ENCODE measurements around the gene ANAPC2. TPM values are rescaled to one million over a fixed set of nuclear protein-coding genes. Genes with fewer than 3 reads are reported as not detected.

The ANAPC2 gene
- polyA plus RNA-seq, 1 donor, result 36.3 TPM

DNA sequence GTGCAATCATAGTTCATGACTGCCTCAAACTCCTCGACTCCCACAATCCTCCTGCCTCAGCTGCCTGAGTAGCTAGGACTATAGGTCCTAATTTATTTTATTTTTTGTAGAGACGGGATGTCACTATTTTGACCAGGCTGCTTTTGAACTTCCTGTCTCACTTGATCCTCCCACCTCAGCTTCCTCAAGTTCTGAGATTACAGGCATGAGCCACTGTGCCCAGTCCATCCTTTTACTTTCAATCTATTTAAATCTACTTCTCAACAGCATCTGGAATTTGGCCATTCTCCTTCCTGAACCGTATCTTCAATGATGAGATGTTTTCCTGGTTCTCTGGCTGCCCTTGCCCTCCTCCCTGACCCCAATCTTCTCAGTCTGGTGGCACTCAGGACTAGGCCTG is 61.6 kb downstream of the ANAPC2 start:
- no peak for DNase-seq

Other genes starting within 250 kb of the ANAPC2 start
- 45.6 TPM for gene FBXW5, start 243.8 kb downstream of the ANAPC2 start, polyA plus RNA-seq (ENCODE audit: insufficient read length)
- gene C8G, start 243.3 kb downstream of the ANAPC2 start, polyA plus RNA-seq (ENCODE audit: insufficient read length), result 0.90 TPM
- 0.67 TPM for gene LCN12, start 236.3 kb downstream of the ANAPC2 start, polyA plus RNA-seq (ENCODE audit: insufficient read length)
- 24.2 TPM for gene PTGDS, start 211.1 kb downstream of the ANAPC2 start, polyA plus RNA-seq (ENCODE audit: insufficient read length)
- gene LCNL1, start 205.6 kb downstream of the ANAPC2 start, polyA plus RNA-seq (ENCODE audit: insufficient read length), result 0.85 TPM
- 23.9 TPM for gene PAXX, start 196.1 kb downstream of the ANAPC2 start, polyA plus RNA-seq (ENCODE audit: insufficient read length)
- gene CLIC3, start 192.0 kb downstream of the ANAPC2 start, polyA plus RNA-seq (ENCODE audit: insufficient read length), result 0.54 TPM
- 18.4 TPM for gene ABCA2, start 160.3 kb downstream of the ANAPC2 start, polyA plus RNA-seq (ENCODE audit: insufficient read length)
- 0.10 TPM for gene FUT7, start 156.5 kb downstream of the ANAPC2 start, polyA plus RNA-seq (ENCODE audit: insufficient read length)
- 44.1 TPM for gene NPDC1, start 142.4 kb downstream of the ANAPC2 start, polyA plus RNA-seq (ENCODE audit: insufficient read length)
- 11.0 TPM for gene ENTPD2, start 134.5 kb downstream of the ANAPC2 start, polyA plus RNA-seq (ENCODE audit: insufficient read length)
- 3.9 TPM for gene SAPCD2, start 118.0 kb downstream of the ANAPC2 start, polyA plus RNA-seq (ENCODE audit: insufficient read length)
- gene UAP1L1, start 111.0 kb downstream of the ANAPC2 start, polyA plus RNA-seq (ENCODE audit: insufficient read length), result 2.5 TPM
- gene MAN1B1, start 101.6 kb downstream of the ANAPC2 start, polyA plus RNA-seq (ENCODE audit: insufficient read length), result 43.6 TPM
- 30.0 TPM for gene DPP7, start 73.8 kb downstream of the ANAPC2 start, polyA plus RNA-seq (ENCODE audit: insufficient read length)
- not detected for gene GRIN1, start 49.4 kb downstream of the ANAPC2 start, polyA plus RNA-seq (ENCODE audit: insufficient read length)
- gene LRRC26, start 18.5 kb downstream of the ANAPC2 start, polyA plus RNA-seq (ENCODE audit: insufficient read length), result not detected
- gene TMEM210, start 16.5 kb downstream of the ANAPC2 start, polyA plus RNA-seq (ENCODE audit: insufficient read length), result not detected
- gene SSNA1, start 116 bp upstream of the ANAPC2 start, polyA plus RNA-seq (ENCODE audit: insufficient read length), result 66.5 TPM
- 14.0 TPM for gene TPRN, start 12.2 kb upstream of the ANAPC2 start, polyA plus RNA-seq (ENCODE audit: insufficient read length)
- 36.1 TPM for gene TMEM203, start 17.1 kb upstream of the ANAPC2 start, polyA plus RNA-seq (ENCODE audit: insufficient read length)
- gene NDOR1, start 17.1 kb upstream of the ANAPC2 start, polyA plus RNA-seq (ENCODE audit: insufficient read length), result 10.5 TPM
- gene RNF208, start 33.7 kb upstream of the ANAPC2 start, polyA plus RNA-seq (ENCODE audit: insufficient read length), result 4.2 TPM
- 2.5 TPM for gene CYSRT1, start 36.6 kb upstream of the ANAPC2 start, polyA plus RNA-seq (ENCODE audit: insufficient read length)
- gene RNF224, start 38.9 kb upstream of the ANAPC2 start, polyA plus RNA-seq (ENCODE audit: insufficient read length), result 2.1 TPM
- gene SLC34A3, start 42.3 kb upstream of the ANAPC2 start, polyA plus RNA-seq (ENCODE audit: insufficient read length), result 1.8 TPM
- 145 TPM for gene TUBB4B, start 52.7 kb upstream of the ANAPC2 start, polyA plus RNA-seq (ENCODE audit: insufficient read length)
- gene STPG3, start 62.7 kb upstream of the ANAPC2 start, polyA plus RNA-seq (ENCODE audit: insufficient read length), result not detected
- 53.1 TPM for gene NELFB, start 66.8 kb upstream of the ANAPC2 start, polyA plus RNA-seq (ENCODE audit: insufficient read length)
- 7.9 TPM for gene TOR4A, start 89.2 kb upstream of the ANAPC2 start, polyA plus RNA-seq (ENCODE audit: insufficient read length)
- gene NRARP, start 113.7 kb upstream of the ANAPC2 start, polyA plus RNA-seq (ENCODE audit: insufficient read length), result 3.9 TPM
- 16.6 TPM for gene EXD3, start 234.6 kb upstream of the ANAPC2 start, polyA plus RNA-seq (ENCODE audit: insufficient read length)
- 4.2 TPM for gene NOXA1, start 234.8 kb upstream of the ANAPC2 start, polyA plus RNA-seq (ENCODE audit: insufficient read length)